Nephron progenitor cell (in vitro differentiated cells): ENCODE measurements around the gene MAPKAP1.

Experiments used
- DNase-seq: peaks from one replicate; pipeline ENCODE4 v3.0.0; 2021
- H3K27ac Mint-ChIP-seq: 2 replicates; pipeline ENCODE4 v1.8.0; 2021; ENCODE audit warnings: mild to moderate bottlenecking, moderate library complexity, mixed read lengths
- H3K27me3 Mint-ChIP-seq: 2 replicates; pipeline ENCODE4 v1.8.0; 2021; ENCODE audit warnings: mild to moderate bottlenecking, low read depth, mixed read lengths; ENCODE audit not compliant: poor library complexity
- H3K36me3 Mint-ChIP-seq: 2 replicates; pipeline ENCODE4 v1.8.0; 2021; ENCODE audit warnings: low read depth, mixed read lengths
- H3K4me1 Mint-ChIP-seq: 2 replicates; pipeline ENCODE4 v1.8.0; 2021; ENCODE audit warnings: mixed read lengths
- H3K4me3 Mint-ChIP-seq: 2 replicates; pipeline ENCODE4 v1.8.0; 2021; ENCODE audit warnings: mild to moderate bottlenecking, moderate library complexity, mixed read lengths
- H3K9me3 Mint-ChIP-seq: 2 replicates; pipeline ENCODE4 v1.8.0; 2021; ENCODE audit warnings: mild to moderate bottlenecking, moderate library complexity, mixed read lengths
- CTCF ChIP-seq: fragments of 200-600 bp; sonication (generic); IDR thresholded peaks from 2 replicates; pipeline ENCODE4 v1.5.0; 2021; ENCODE audit warnings: antibody characterized with exemption

The MAPKAP1 gene

GRCh38 chr9:125468646-125469045 is 238.4 kb downstream of the MAPKAP1 start:
- TF ChIP-seq CTCF = no peak
- H3K9me3 Mint-ChIP-seq = no peaks in the 10 kb centered on the region
- no peak overlapping the region for H3K27ac Mint-ChIP-seq
- no peak overlapping the region for H3K4me3 Mint-ChIP-seq
- H3K4me1 Mint-ChIP-seq = no peaks in the 10 kb centered on the region
- no peak for DNase-seq
- peaks cover 4% of the 10 kb centered on the region for H3K27me3 Mint-ChIP-seq
- H3K36me3 Mint-ChIP-seq = no peaks in the 10 kb centered on the region

DNA sequence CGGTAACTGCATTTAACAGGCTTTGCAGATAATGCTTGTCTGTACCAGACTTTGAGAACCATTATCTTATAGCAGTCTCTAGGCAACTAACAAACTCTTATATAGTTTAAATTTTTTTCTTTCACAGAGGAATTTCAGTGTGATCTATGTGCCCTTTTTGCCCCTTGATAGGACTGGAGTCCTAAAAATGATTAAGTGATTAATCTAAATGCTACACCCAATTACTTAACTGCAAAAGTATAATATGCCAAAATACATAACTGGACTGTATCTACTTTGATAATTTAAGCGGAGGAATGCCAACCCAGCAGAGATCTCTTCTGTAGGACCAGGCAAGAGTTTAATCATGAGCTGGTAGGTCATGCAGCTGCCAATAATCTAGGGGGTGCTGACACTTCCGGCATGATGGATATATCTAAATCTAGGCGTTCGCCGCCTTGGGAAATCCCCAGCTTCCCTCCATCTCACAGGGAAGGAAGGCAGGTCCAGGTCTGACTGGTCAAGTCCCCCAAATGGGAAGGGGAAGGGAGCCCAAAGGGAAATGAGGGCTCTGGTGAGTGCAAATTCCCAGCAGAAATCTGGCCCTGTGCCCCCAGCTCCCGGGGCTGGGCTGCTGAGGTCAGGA is 239.8 kb downstream of the MAPKAP1 start:
- TF ChIP-seq CTCF = no peak
- Mint-ChIP-seq H3K4me1 (no peaks in the 10 kb centered on the region), H3K4me3 (no peak overlapping the region), H3K27me3 (peaks cover 4% of the 10 kb centered on the region), H3K27ac (no peak overlapping the region), H3K9me3 (no peaks in the 10 kb centered on the region), H3K36me3 (no peaks in the 10 kb centered on the region)
- DNase-seq = no peak

GRCh38 chr9:125466411-125466810 is 240.6 kb downstream of the MAPKAP1 start:
- no peaks in the 10 kb centered on the region for H3K4me1 Mint-ChIP-seq

DNA sequence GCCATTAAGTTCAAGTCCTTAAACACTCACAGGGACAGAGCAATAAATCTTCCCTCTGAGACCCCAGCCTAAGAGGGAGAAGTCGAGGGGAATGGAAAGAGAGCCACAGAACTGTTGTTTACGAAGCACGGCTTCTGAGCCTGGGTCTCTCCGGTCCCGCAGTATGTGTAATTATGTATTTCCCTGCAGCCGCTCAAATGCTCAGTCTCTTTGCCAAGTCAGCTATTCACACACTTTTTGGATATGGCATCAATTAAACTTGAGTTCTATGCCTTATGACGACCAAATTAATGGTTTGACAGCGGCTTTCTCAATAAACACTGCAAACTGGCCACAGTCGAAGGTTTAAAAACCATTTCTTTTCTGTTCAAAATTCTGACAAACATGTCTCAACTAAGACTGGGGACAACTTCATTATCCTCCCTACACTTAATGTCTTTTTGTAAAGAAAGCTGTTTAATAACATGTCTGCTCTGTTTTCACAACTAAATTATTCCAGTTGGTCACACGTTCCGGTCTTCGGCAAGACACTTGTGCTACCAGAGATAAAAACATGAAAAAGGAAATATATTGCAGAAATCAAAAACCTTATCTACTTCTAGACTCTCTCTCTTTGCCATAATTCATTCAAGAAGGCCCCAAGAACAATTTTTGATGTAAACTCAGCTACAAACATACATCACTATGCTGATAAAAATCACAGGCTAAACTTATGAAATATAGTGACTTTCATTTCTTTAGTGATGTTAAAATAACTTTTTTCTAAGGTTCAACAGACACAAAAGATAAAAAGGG is 242.2 kb downstream of the MAPKAP1 start:
- Mint-ChIP-seq H3K27ac (no peak overlapping the region), H3K4me1 (no peaks in the 10 kb centered on the region), H3K9me3 (peaks cover 16% of the 10 kb centered on the region), H3K4me3 (no peak overlapping the region), H3K27me3 (peaks cover 2% of the 10 kb centered on the region), H3K36me3 (peaks cover 16% of the 10 kb centered on the region)
- no peak for DNase-seq
- no peak for TF ChIP-seq CTCF

More at GRCh38 chr9:125466411-125466810, 240.6 kb downstream of the MAPKAP1 start:
- Mint-ChIP-seq H3K27ac (no peak overlapping the region), H3K9me3 (no peaks in the 10 kb centered on the region), H3K4me3 (no peak overlapping the region), H3K36me3 (no peaks in the 10 kb centered on the region), H3K27me3 (peaks cover 4% of the 10 kb centered on the region)
- DNase-seq = no peak
- no peak for TF ChIP-seq CTCF

- no peak for TF ChIP-seq CTCF
- peaks cover 2% of the 10 kb centered on the region for H3K27me3 Mint-ChIP-seq
- H3K27ac Mint-ChIP-seq = no peak overlapping the region
These were observed 243.1 kb downstream of the MAPKAP1 start for GRCh38 chr9:125463926-125464325.

More at GRCh38 chr9:125463926-125464325, 243.1 kb downstream of the MAPKAP1 start:
- H3K9me3 Mint-ChIP-seq = peaks cover 21% of the 10 kb centered on the region
- H3K36me3 Mint-ChIP-seq = peaks cover 21% of the 10 kb centered on the region
- no peaks in the 10 kb centered on the region for H3K4me1 Mint-ChIP-seq
- no peak for DNase-seq
- no peak overlapping the region for H3K4me3 Mint-ChIP-seq
